NCI-H2171 (cell line): ENCODE data around the gene CDH18.

ENCODE experiments used
- DNase-seq: peaks from one replicate; lab custom pipeline; 2025; lab: John Stamatoyannopoulos, UW

The CDH18 gene

GRCh38 chr5:19733612-19734495 lies 254.1 kb downstream of the CDH18 start:
- no peak for DNase-seq

GRCh38 chr5:19728571-19728970 lies 259.4 kb downstream of the CDH18 start:
- no peak for DNase-seq

- DNase-seq = no peak
These were observed 268.9 kb downstream of the CDH18 start for GRCh38 chr5:19719109-19719508.

GRCh38 chr5:19713740-19714139 lies 274.3 kb downstream of the CDH18 start:
- DNase-seq = no peak

GRCh38 chr5:19709403-19709802 lies 278.6 kb downstream of the CDH18 start:
- DNase-seq = no peak

GRCh38 chr5:19706776-19707175 lies 281.2 kb downstream of the CDH18 start:
- no peak for DNase-seq

- DNase-seq = no peak
These were observed 286.3 kb downstream of the CDH18 start for GRCh38 chr5:19701731-19702130.

- DNase-seq = no peak
These were observed 292.9 kb downstream of the CDH18 start for GRCh38 chr5:19694949-19695611.

- no peak for DNase-seq
These were observed 297.0 kb downstream of the CDH18 start for GRCh38 chr5:19690978-19691377.

GRCh38 chr5:19685473-19685872 lies 302.5 kb downstream of the CDH18 start:
- DNase-seq = no peak

GRCh38 chr5:19676895-19677294 lies 311.1 kb downstream of the CDH18 start:
- no peak for DNase-seq

GRCh38 chr5:19660679-19661078 lies 327.3 kb downstream of the CDH18 start:
- DNase-seq = no peak

GRCh38 chr5:19655627-19656026 lies 332.4 kb downstream of the CDH18 start:
- DNase-seq = no peak

GRCh38 chr5:19638461-19638860 lies 349.5 kb downstream of the CDH18 start:
- DNase-seq = no peak

GRCh38 chr5:19630876-19631275 lies 357.1 kb downstream of the CDH18 start:
- no peak for DNase-seq

- DNase-seq = no peak
These were observed 361.8 kb downstream of the CDH18 start for GRCh38 chr5:19626211-19626610.

GRCh38 chr5:19625562-19625961 lies 362.4 kb downstream of the CDH18 start:
- no peak for DNase-seq

- no peak for DNase-seq
These were observed 368.4 kb downstream of the CDH18 start for GRCh38 chr5:19619571-19619970.

- DNase-seq = no peak
These were observed 371.2 kb downstream of the CDH18 start for GRCh38 chr5:19616701-19617215.

- DNase-seq = no peak
These were observed 372.3 kb downstream of the CDH18 start for GRCh38 chr5:19615661-19616060.

GRCh38 chr5:19615071-19615470 lies 372.9 kb downstream of the CDH18 start:
- DNase-seq = no peak

- no peak for DNase-seq
These were observed 379.5 kb downstream of the CDH18 start for GRCh38 chr5:19608444-19609002.

- no peak for DNase-seq
These were observed 382.1 kb downstream of the CDH18 start for GRCh38 chr5:19605846-19606407.
